Adrenal gland (tissue), 5 donors: ENCODE data around the gene FGF14.

Experiments
- CTCF ChIP-seq, 6 experiments: fragments of 450-650 bp in 4 of 6; fragments of 200-600 bp in 2 of 6; sonication (generic) in 1 of 6; IDR thresholded peaks; 1 replicate in 5 of 6; 2 replicates in 1 of 6; pipeline versions ENCODE4 v1.5.1 to v1.8.0; 2016 to 2021; ENCODE audit warnings: antibody characterized with exemption in 6 of 6, mild to moderate bottlenecking in 2 of 6, moderate library complexity in 1 of 6
- POLR2A ChIP-seq, 2 donors: fragments of 450-650 bp; IDR thresholded peaks; one replicate each; pipeline ENCODE4 v1.6.1; 2017; ENCODE audit warnings: antibody characterized with exemption in 2 of 2, mild to moderate bottlenecking in 2 of 2, moderate library complexity in 1 of 2
- donor health status: DM: no; HTN: no; CAD: no.

GRCh38 chr13:101708115-101708514 is 693.7 kb downstream of the FGF14 start:
- no peak for TF ChIP-seq CTCF (IDR thresholded peaks at IDR 0.05)
- no peak for TF ChIP-seq POLR2A (IDR thresholded peaks at IDR 0.05)
